GOT3 (cell line): ENCODE data around the gene SLC16A10.
"Not testable (repeated sequence)": the region's sequence is repeated elsewhere in the genome, so short reads cannot be mapped to it uniquely, and the experiment has no call there.

Experiments
- DNase-seq: peaks from one replicate; lab custom pipeline; 2025; ENCODE audit warnings: mixed read lengths; lab: John Stamatoyannopoulos, UW

The SLC16A10 gene

DNA sequence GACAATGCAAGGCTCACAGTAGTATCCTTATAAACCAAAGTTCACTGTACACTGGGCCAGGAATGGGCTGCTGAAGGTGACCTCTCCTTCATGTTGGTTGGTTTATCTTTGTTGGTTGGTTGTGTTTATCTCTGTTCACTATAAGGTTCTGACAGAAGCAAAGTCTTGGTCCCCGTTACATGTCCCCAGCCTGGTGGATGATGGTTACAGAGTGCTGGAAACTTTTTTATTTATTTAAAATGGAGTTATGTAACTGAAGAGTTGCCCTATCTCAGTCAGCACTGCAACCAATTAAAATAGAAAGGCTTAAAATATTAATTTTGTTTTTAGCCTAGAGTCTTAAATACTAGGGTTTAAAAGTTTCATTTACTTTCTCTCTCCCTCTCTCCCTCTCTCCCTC is 100.6 kb downstream of the SLC16A10 start:
- DNase-seq: no peak

- not testable (repeated sequence) for DNase-seq
Measured at GRCh38 chr6:111189666-111190210, 102.4 kb downstream of the SLC16A10 start.

GRCh38 chr6:111190637-111191036 is 103.3 kb downstream of the SLC16A10 start:
- DNase-seq: no peak

GRCh38 chr6:111191136-111191535 is 103.8 kb downstream of the SLC16A10 start:
- DNase-seq: not testable (repeated sequence)

- DNase-seq: no peak
Measured at GRCh38 chr6:111192911-111193555, 105.7 kb downstream of the SLC16A10 start.

DNA sequence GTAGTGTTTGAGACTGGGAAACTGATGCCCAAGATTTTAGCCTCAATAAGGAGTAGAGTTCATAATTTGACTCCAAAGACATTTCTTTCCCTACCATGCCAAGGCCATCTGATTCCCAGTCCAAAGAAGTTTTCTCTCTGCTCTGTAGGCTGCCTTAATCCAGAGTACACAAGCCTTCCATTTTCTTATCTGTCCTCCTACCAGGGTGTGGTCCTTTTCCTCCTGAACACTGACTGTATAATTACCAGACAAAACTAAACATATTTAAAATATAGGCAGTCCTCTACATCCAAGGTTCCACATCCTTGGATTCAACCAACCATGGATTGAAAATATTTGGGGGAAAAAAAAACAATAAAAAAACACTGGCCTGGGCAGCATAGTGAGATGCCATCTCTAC is 108.4 kb downstream of the SLC16A10 start:
- no peak for DNase-seq

GRCh38 chr6:111198841-111199240 is 111.5 kb downstream of the SLC16A10 start:
- DNase-seq: no peak

DNA sequence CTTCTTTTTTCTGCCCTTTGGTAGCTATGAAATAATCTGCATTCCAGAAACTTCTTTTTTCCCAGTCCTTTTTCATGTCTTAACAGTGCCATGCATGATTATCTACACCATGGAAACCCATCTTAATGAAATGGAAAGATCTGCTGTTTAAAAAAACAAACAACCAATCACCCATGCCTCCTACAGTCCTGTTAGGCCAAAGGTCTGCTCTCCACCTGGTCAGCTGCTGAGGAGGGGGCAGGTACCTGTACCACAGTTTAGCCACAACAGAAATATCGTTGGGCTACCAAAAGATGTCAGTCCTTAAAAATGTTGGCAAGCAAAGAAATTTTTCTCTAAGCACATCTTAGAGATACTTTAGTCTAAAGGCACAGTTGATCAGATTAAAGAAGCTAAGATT is 112.6 kb downstream of the SLC16A10 start:
- no peak for DNase-seq

DNA sequence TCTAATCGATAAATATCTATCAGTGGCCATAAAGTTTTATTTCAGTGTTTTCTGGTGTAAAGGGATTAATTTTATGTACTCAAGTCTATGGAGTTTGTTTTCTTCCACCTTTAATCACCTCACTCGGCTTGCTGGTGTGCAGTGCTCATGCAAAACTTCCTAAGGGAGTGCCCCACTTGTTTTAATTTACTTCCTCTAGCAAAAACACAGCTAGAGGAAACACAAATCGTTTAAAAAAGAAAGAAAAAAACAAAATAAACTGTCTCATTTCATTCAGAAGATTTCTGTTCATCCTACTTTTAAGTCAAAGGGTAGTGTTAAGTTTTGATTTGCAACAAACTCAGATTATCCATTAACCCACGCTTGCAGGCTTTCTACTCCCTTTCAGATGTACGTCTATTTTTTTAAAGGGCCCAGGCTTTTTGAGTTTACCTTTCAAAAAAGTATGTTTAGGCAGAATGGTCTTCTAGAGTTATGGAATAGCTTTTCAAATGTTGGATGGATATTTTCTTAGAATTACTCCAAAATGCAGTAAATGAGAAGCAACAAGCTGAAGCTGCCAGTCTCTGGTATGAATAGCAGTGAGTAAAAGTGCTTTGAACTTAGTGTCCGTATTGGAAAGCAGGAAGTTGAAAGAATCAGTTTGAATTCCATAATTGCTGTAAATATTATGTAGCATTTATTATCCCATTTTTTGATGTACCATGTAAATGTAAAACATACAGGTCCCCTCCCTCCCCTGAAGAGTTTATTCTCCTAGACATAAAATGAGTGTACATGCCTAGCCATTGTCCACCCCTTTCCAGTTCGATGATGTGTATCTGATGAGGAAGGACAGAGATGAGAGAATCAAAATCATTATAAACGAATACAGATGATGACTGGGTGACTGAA is 113.3 kb downstream of the SLC16A10 start:
- no peak for DNase-seq

- no peak for DNase-seq
Measured at GRCh38 chr6:111201244-111201554, 113.9 kb downstream of the SLC16A10 start.

GRCh38 chr6:111201764-111202163 is 114.5 kb downstream of the SLC16A10 start:
- DNase-seq: no peak

DNA sequence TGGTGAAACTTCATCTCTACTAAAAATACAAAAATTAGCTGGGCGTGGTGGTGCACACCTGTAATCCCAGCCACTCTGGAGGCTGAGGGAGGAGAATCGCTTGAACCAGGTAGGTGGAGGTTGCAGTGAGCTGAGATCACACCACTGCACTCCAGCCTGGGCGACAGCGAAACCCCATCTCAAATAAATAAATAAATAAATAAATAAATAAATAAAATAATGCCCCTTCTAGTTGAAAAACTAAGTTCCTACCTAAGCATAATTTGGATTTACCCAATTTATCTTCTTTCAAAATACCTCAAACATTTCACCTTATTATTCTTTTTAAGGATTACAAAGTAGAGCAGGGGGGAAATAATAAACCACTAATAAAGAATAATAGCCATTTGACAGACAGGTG is 116.2 kb downstream of the SLC16A10 start:
- DNase-seq: not testable (repeated sequence)

- DNase-seq: no peak
Measured at GRCh38 chr6:111204305-111204704, 117.0 kb downstream of the SLC16A10 start.

DNA sequence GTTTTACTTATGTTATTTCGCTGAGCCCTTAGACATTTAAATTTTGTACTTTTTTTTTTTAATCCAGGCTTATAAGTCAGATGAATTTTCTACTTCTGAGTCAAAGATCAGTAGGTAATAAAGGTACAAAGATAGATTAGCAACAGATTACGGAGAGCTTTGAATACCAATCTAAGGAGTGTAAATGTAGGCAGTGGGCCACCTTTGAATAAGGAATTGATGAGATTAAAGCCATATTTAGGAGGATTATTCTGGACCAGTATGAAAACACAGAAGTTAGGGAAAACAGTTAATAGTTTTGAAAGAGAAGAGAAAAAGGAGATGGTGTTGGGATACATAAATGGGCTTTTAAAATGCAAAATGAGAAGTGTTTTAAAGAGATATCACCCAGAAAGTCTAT is 117.6 kb downstream of the SLC16A10 start:
- no peak for DNase-seq

DNA sequence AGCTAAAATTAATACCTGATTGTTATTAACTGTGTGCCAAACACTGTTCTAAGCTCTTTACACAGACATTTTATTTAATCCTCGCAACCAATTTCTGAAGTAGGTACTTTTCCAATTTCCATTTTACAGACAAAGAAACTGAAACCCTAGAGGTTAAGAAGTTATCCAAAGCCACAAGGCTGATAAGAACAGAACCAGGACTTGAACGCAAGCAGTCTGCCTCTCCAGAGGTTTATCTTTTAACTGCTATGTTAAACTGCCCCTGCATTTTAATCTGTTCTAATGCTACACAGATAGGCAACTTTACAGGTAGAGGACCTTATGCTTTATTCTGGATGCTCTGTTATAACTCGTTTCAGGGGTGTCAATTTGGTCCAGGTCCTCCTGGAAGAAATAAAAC is 118.2 kb downstream of the SLC16A10 start:
- DNase-seq: no peak

DNA sequence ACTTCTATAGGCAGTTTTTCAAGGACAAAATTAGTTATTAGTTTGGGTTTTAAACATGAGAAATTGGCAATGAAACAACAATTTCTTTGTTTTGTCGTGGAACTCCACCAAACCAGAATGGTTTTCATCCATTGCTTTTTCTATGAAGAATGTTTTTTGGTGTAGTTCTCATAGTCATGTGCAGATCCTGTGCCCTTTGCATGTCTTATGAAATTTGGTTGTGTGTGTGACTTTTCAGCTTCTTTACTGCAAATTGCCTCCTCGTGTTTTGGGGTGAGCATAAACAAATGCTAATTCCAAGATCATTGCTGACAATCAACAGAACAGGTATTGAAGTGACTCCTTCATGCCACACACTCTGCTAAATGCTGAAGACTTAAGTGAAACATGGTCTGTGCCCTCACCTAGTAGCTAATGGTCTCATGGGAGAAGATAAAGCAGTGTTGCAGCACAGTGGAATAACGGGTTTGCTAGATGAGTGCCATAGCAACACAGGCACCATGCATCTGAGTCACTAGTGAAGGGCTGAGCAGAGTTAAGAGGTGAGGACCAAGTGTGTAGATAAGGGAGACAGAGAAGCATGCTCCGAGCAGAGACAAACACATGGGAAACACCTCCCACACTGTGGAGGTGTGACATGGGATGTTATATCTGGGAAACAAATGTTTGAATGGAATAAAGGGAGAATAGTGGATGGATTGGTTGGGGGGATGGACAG is 120.0 kb downstream of the SLC16A10 start:
- DNase-seq: no peak

DNA sequence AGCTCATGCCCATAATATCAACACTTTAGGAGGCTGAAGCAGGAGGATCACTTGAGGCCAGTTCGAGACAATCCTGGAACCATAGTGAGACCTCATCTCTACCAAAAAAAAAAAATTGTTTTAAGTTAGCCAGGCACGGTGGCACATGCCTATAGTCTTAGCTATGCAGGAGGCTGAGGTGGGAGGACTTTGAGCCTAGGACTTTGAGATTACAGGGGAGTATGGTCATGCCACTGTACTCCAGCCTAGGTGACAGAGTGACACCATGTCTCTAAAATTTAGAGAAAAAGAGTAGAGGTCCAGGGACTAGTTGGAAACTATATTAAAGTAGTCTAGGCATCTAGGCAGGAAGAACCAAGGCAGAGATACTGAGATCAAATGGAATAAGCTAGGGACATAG is 121.6 kb downstream of the SLC16A10 start:
- no peak for DNase-seq

DNA sequence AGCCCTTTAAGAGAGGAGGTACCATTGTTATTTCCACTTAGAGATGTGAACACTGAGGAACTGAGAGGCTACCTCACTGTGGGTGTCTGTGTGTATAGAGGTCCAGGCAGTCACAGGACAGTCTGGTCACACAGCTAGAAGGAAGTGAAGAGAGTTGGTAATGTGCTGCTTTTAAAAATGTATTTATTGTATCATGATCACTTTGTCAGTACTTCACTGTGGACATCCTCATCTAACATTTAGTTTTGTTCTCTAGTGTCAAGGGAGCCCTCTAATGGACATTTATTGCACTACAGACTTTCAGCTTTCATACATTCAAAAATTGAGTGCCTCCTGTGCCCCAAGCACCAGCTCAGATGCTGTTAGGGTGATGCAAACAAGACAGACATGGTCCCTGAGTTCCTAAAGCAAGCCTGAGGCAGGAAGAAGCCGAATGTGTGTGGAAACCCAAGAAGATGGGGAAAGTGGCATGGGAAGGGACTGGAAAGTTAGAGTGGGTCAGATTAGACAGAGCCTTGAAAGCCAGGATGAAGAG is 123.0 kb downstream of the SLC16A10 start:
- no peak for DNase-seq

DNA sequence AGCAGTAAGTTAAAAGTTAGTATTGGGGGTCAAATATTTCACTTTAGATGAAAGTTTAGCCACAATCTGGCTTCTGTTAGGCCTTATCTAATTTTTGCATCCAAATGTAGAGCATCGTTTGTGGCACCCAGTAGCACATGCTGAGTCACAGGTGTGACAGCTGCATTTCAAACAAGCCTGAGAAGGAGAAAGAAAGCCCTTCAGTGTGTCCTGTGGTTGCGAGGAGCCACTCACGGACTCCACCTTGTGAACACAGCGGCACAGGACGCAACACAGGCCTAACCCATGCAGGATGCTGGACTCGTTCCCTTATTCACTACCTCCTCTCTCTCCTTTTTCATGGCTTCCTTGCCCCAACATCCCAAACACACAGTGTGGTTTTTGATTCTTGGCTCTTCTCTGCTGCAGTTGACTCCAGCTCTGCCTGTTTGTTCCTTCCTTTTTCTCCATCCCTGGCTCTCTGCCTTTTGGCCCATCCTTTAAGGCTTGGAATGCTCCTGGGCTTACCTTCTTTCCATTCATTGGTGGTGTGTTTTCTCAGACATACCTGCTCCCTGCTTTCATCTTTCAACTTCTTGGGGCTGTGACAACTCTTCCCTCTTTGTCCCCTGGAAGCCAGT is 124.2 kb downstream of the SLC16A10 start:
- DNase-seq: no peak

- DNase-seq: no peak
Measured at GRCh38 chr6:111212625-111213024, 125.3 kb downstream of the SLC16A10 start.

DNA sequence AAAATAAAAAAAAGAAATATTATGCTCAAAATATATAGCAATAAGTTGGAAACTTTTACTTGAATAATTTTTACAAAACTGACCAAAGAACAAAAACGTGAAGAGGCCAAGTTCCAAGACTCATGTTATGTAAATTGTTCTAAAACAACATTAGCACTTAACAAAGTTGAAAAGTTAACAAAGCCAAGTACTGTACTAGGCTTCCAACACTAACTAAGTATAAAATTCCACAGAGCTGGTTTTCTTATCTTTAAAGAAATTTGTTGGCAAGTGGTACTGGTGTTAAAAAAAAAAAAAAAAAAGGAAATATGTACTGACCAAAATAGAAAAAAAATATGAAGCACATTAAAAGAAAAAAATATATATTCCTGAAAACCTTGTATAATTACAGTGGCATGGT is 127.8 kb downstream of the SLC16A10 start:
- DNase-seq: no peak

GRCh38 chr6:111219785-111220184 is 132.5 kb downstream of the SLC16A10 start:
- no peak for DNase-seq
